B cell (primary cell): ENCODE results near the gene TMC3. TPM values are rescaled to one million over a fixed set of nuclear protein-coding genes. Genes with fewer than 3 reads are reported as not detected.
A peak's percentile ranks its signal among the peaks of the same experiment; 100 is the strongest.

Source experiments
- ATAC-seq: fragments of 200-7000 bp; cut with Tn5 transposase; one replicate; pipeline ENCODE4 v1.10.0; 2021; ENCODE audit warnings: low read depth, mild to moderate bottlenecking, moderate number of reproducible peaks, moderate library complexity
- CTCF ChIA-PET: fragments of 350-600 bp; sonication (Branson Sonifier 250); formaldehyde crosslinking; loops from one replicate; lab custom pipeline; 2021; ENCODE audit warnings: antibody characterized with exemption, inconsistent platforms; lab: Charles Lee
- POLR2A ChIA-PET: fragments of 350-600 bp; sonication (Branson Sonifier 250); formaldehyde crosslinking; loops from one replicate; lab custom pipeline; 2021; ENCODE audit warnings: antibody characterized with exemption; lab: Charles Lee
- DNase-seq: peaks from one replicate; pipeline ENCODE4 v3.0.0; 2013
- H2AFZ ChIP-seq: 2 replicates; pipeline ENCODE4 v1.6.1; 2012; ENCODE audit warnings: mild to moderate bottlenecking, low read depth, low read length; ENCODE audit not compliant: insufficient read depth, poor library complexity, severe bottlenecking
- H3K27ac ChIP-seq, 2 donors: 1 replicate in 1 of 2; 2 replicates in 1 of 2; pipeline ENCODE4 v1.5.1; 2012 to 2013; ENCODE audit warnings: low read length in 2 of 2, mild to moderate bottlenecking in 2 of 2, moderate library complexity in 1 of 2
- H3K27me3 ChIP-seq, 4 experiments: fragments of 200-600 bp in 1 of 4; sonication (generic) in 1 of 4; replicated peaks in 1 of 4; 1 replicate in 2 of 4; 2 replicates in 2 of 4; pipeline versions ENCODE4 v1.6.1 to v1.7.0; 2013 to 2016; ENCODE audit warnings: low read length in 3 of 4, mild to moderate bottlenecking in 2 of 4, mixed read lengths in 1 of 4, moderate library complexity in 1 of 4; ENCODE audit not compliant: insufficient read depth in 4 of 4, control insufficient read depth in 3 of 4; ENCODE audit errors: control extremely low read depth in 1 of 4
- H3K36me3 ChIP-seq, 2 experiments: replicated peaks in 1 of 2; 1 replicate in 1 of 2; 2 replicates in 1 of 2; pipeline versions ENCODE4 v1.6.1 to v1.7.1; 2013; ENCODE audit warnings: low read length in 1 of 2; ENCODE audit not compliant: insufficient read depth in 2 of 2, control insufficient read depth in 1 of 2; ENCODE audit errors: control extremely low read depth in 1 of 2, extremely low read depth in 1 of 2
- H3K4me1 ChIP-seq, 2 donors: fragments of 200-600 bp in 1 of 2; sonication (generic) in 1 of 2; 1 replicate in 1 of 2; 2 replicates in 1 of 2; pipeline versions ENCODE4 v1.5.1 to v1.6.1; 2013 to 2017; ENCODE audit warnings: low read length in 2 of 2; ENCODE audit not compliant: control insufficient read depth in 2 of 2, insufficient read depth in 2 of 2
- H3K4me2 ChIP-seq: replicated peaks from 2 replicates; pipeline ENCODE3; 2012; ENCODE audit warnings: mild to moderate bottlenecking, low read depth, low read length; ENCODE audit not compliant: poor library complexity, severe bottlenecking
- H3K4me3 ChIP-seq, 5 experiments: fragments of 200-600 bp in 1 of 5; sonication (generic) in 1 of 5; 1 replicate in 3 of 5; 2 replicates in 2 of 5; pipeline versions ENCODE4 v1.5.1 to v1.7.0; 2011 to 2016; ENCODE audit warnings: low read length in 4 of 5, mild to moderate bottlenecking in 4 of 5, low read depth in 2 of 5, control low read depth in 1 of 5, moderate library complexity in 1 of 5; ENCODE audit not compliant: insufficient read depth in 1 of 5; ENCODE audit errors: control extremely low read depth in 1 of 5, extremely low read depth in 1 of 5
- H3K79me2 ChIP-seq: fragments of 200-600 bp; sonication (generic); one replicate; pipeline ENCODE4 v1.6.0; 2016; ENCODE audit warnings: low read length; ENCODE audit not compliant: control insufficient read depth, insufficient read depth
- H3K9ac ChIP-seq: fragments of 200-600 bp; sonication (generic); 2 replicates; pipeline ENCODE4 v1.6.1; 2017; ENCODE audit warnings: mild to moderate bottlenecking, low read length, moderate library complexity
- H3K9me3 ChIP-seq, 3 donors: one replicate each; pipeline versions ENCODE4 v1.6.1 to v1.7.1; 2013; ENCODE audit warnings: low read length in 2 of 3; ENCODE audit not compliant: control insufficient read depth in 2 of 3, insufficient read depth in 1 of 3; ENCODE audit errors: control extremely low read depth in 1 of 3
- H4K20me1 ChIP-seq: 2 replicates; pipeline ENCODE4 v1.6.0; 2012; ENCODE audit warnings: mild to moderate bottlenecking, low read length; ENCODE audit not compliant: insufficient read depth, control insufficient read depth, poor library complexity, severe bottlenecking
- H3K27ac Mint-ChIP-seq: one replicate; pipeline ENCODE4 v1.8.0; 2021; ENCODE audit warnings: mixed read lengths
- H3K27me3 Mint-ChIP-seq: one replicate; pipeline ENCODE4 v1.8.0; 2021; ENCODE audit warnings: mixed read lengths
- H3K4me1 Mint-ChIP-seq: one replicate; pipeline ENCODE4 v1.8.0; 2021; ENCODE audit warnings: mixed read lengths
- H3K4me3 Mint-ChIP-seq: one replicate; pipeline ENCODE4 v1.8.0; 2021; ENCODE audit warnings: mixed read lengths
- H3K9me3 Mint-ChIP-seq: one replicate; pipeline ENCODE4 v1.8.0; 2022; ENCODE audit warnings: mixed read lengths; ENCODE audit not compliant: insufficient read depth
- EZH2 ChIP-seq: IDR thresholded peaks from 2 replicates; pipeline ENCODE4 v1.6.1; 2012; ENCODE audit warnings: borderline replicate concordance, low read depth, mild to moderate bottlenecking, moderate library complexity, low read length; ENCODE audit not compliant: insufficient read depth, poor library complexity, severe bottlenecking
- WGBS: methylation state at CpG from one replicate; pipeline ENCODE4 v1.1.5; 2013; ENCODE audit warnings: missing lambda C conversion rate; ENCODE audit not compliant: insufficient coverage; 5-methylcytosine and 5-hydroxymethylcytosine counted together
- intact Hi-C: fragments of 100-400 bp; cut with micrococcal nuclease; formaldehyde crosslinking; loops from one replicate; pipeline ENCODE4 v1.10.0; 2022
- polyA plus RNA-seq: library from polyadenylated mRNA; depleted of rRNA; stranded (reverse); fragments of >200 nt; gene quantifications from 2 replicates; pipeline ENCODE4 v1.2.3, GENCODE V29; 2012
- total RNA-seq, 2 donors: library from RNA; stranded (reverse); fragments of 120-200 nt in 1 of 2; gene quantifications; 1 replicate in 1 of 2; 2 replicates in 1 of 2; pipeline versions ENCODE4 v1.2.3 to v1.2.4, GENCODE V29; 2013 to 2022
- TF ChIP-seq, protein P1 (sequence below): fragments of 200-600 bp; IDR thresholded peaks from one replicate; pipeline ENCODE4 v1.8.0; 2022; ENCODE audit warnings: antibody characterized with exemption, mild to moderate bottlenecking

TMC3 gene
- total and polyA plus RNA-seq, 2 donors (not counting 1 experiment from before 2014, with no cell fraction given): not detected

- Mint-ChIP-seq H3K4me1 (peaks cover 93% of the 10 kb centered on the region), H3K27ac (peak overlapping the region; percentile 98), H3K4me3 (peak overlapping the region; percentile 100), H3K27me3 (no peaks in the 10 kb centered on the region), H3K9me3 (no peaks in the 10 kb centered on the region)
- 6% methylated on average over 3 of the region's 6 CpGs for WGBS
- ChIA-PET CTCF (interaction anchor here (0.7 to 6.2 kb wide), 15 partner anchors 7 to 101 kb away, joined by 3 to 46 read pairs (median 5); no protein-coding TSS in a partner anchor), POLR2A (interaction anchor here (1.5 to 6.5 kb wide), 3 partner anchors 7 to 27 kb away, joined by 4 to 60 read pairs (median 59); no protein-coding TSS in a partner anchor)
- H3K4me2 ChIP-seq: peak overlapping the region; percentile 93
- H3K4me3 ChIP-seq: peak overlapping the region; percentile 28 to 95 (median 87)
- H3K36me3 ChIP-seq: peaks cover 22 to 99% of the 10 kb centered on the region in 2 experiments
- H4K20me1 ChIP-seq: peaks cover 86% of the 10 kb centered on the region
- H3K27ac ChIP-seq: peak overlapping the region; percentile 95 to 98
- peaks cover 77 to 99% of the 10 kb centered on the region in 2 donors for H3K4me1 ChIP-seq
- peak; percentile 44 for ATAC-seq
- peak; percentile 81 for DNase-seq
- no peak for TF ChIP-seq EZH2
- TF ChIP-seq, protein P1, sequence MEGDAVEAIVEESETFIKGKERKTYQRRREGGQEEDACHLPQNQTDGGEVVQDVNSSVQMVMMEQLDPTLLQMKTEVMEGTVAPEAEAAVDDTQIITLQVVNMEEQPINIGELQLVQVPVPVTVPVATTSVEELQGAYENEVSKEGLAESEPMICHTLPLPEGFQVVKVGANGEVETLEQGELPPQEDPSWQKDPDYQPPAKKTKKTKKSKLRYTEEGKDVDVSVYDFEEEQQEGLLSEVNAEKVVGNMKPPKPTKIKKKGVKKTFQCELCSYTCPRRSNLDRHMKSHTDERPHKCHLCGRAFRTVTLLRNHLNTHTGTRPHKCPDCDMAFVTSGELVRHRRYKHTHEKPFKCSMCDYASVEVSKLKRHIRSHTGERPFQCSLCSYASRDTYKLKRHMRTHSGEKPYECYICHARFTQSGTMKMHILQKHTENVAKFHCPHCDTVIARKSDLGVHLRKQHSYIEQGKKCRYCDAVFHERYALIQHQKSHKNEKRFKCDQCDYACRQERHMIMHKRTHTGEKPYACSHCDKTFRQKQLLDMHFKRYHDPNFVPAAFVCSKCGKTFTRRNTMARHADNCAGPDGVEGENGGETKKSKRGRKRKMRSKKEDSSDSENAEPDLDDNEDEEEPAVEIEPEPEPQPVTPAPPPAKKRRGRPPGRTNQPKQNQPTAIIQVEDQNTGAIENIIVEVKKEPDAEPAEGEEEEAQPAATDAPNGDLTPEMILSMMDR: no peak
- H3K9me3 ChIP-seq: no peaks in the 10 kb centered on the region
- intact Hi-C loops: loop anchor here (1.0 to 2.0 kb wide), 4 partner anchors 9 to 22 kb away; partner anchors contain the start of gene STARD5
- H3K9ac ChIP-seq: peak overlapping the region; percentile 95
- peaks cover 98% of the 10 kb centered on the region for H3K79me2 ChIP-seq
- no peaks in the 10 kb centered on the region for H3K27me3 ChIP-seq
- no peak overlapping the region for H2AFZ ChIP-seq
These were observed 71.3 kb downstream of the TMC3 start for GRCh38 chr15:81302701-81303109.

DNA sequence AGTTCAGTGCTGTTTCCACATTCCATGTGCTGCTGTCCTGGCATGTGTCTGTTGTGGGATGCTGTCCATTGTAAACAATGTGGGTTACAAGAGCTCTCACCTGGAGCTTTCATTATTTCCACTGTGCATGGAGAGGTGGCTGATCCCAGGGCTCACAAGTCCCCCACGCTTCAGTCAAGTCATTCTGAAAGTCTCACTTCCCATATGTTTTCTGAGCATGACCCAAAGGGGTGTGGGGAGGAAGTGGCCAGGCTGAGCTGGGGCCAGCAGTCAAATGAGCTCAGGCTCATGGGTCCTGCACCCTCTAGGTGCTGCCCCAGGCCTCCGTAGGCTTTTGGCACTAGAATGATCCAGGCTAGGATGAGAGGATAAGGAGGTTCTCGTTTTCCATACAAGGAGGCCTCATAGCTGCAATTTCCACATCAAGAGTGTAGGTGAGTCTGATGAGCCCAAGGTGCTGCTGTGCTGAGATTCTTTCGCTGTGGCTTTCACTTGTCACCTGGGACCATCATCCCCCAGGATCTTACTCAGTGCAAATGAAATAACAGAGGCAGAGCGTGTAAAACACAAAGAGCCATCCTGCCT, 72.1 kb downstream of the TMC3 start:
- ChIA-PET POLR2A (interaction anchor here (0.8 to 6.5 kb wide), 6 partner anchors 8 to 27 kb away, joined by 3 to 60 read pairs (median 6); partner anchors contain the start of gene STARD5), CTCF (interaction anchor here (0.7 to 6.2 kb wide), 18 partner anchors 8 to 102 kb away, joined by 3 to 46 read pairs (median 4); no protein-coding TSS in a partner anchor)
- peak overlapping the region; percentile 95 to 98 for H3K27ac ChIP-seq
- H3K27ac Mint-ChIP-seq: peak overlapping the region; percentile 98
- H3K4me3 Mint-ChIP-seq: peak overlapping the region; percentile 100
- H2AFZ ChIP-seq: no peak overlapping the region
- intact Hi-C loops: loop anchor here (1.0 to 2.0 kb wide), 4 partner anchors 9 to 22 kb away; partner anchors contain the start of gene STARD5
- TF ChIP-seq, protein P1: no peak
- no peak for TF ChIP-seq EZH2
- peak overlapping the region; percentile 93 for H3K4me2 ChIP-seq
- H3K4me3 ChIP-seq: peak overlapping the region; percentile 79 to 100 (median 87)
- peak overlapping the region; percentile 95 for H3K9ac ChIP-seq
- H3K79me2 ChIP-seq: peaks cover 98% of the 10 kb centered on the region
- H3K4me1 Mint-ChIP-seq: peaks cover 92% of the 10 kb centered on the region
- ATAC-seq (peak; percentile 73), DNase-seq (peak; percentile 84)
- H3K27me3 Mint-ChIP-seq: no peaks in the 10 kb centered on the region
- H3K9me3 Mint-ChIP-seq: no peaks in the 10 kb centered on the region
- peaks cover 70 to 92% of the 10 kb centered on the region in 2 donors for H3K4me1 ChIP-seq
- H3K36me3 ChIP-seq: peaks cover 22 to 98% of the 10 kb centered on the region in 2 experiments
- no peaks in the 10 kb centered on the region for H3K27me3 ChIP-seq
- WGBS: 19% methylated on average over 4 of the region's 5 CpGs
- H3K9me3 ChIP-seq: no peaks in the 10 kb centered on the region
- H4K20me1 ChIP-seq: peaks cover 78% of the 10 kb centered on the region
